Measurements from ENCODE around the gene PKDCC. TPM values are rescaled to one million over a fixed set of nuclear protein-coding genes. Genes with fewer than 3 reads are reported as not detected.

PKDCC gene
- total and polyA plus RNA-seq, 10 of the 15 experiments (the other 5 are each of a cell fraction or from before 2014, with no cell fraction given) = 0.13 to 10.2 (median 2.3) TPM

GRCh38 chr2:42030829-42031228, 17.0 kb upstream of the PKDCC start:
- ChIA-PET POLR2A (no interaction called here), SMC1A (ENCODE audit: uncharacterized antibody, unreplicated experiment) (no interaction called here), RAD21 (ENCODE audit: unreplicated experiment) (no interaction called here), CTCF (no interaction called here)
- intact Hi-C loops (cut with micrococcal nuclease; ENCODE audit: unreplicated experiment) (no loop called here), in situ Hi-C loops (cut with MboI) (no loop called here)
- no peak for DNase-seq (ENCODE audit: low read depth, low spot score)
- Histone ChIP-seq H3K4me3 (no peak overlapping the region), H3K9ac (ENCODE audit: control insufficient read depth, insufficient read depth, low read length) (no peak overlapping the region), H3K27me3 (replicated peaks in 1 of 2; ENCODE audit: control insufficient read depth in 2 of 2, insufficient read depth in 2 of 2, low read length in 1 of 2) (no peaks in the 10 kb centered on the region; a peak in 2 of 4 replicates), H3K27ac (ENCODE audit: control insufficient read depth, insufficient read depth) (no peak overlapping the region), H3K4me2 (ENCODE audit: control insufficient read depth, insufficient read depth) (no peak overlapping the region), H3K4me1 (ENCODE audit: control insufficient read depth, insufficient read depth, low read length) (peaks cover 40% of the 10 kb centered on the region), H3K9me3 (replicated peaks; ENCODE audit: control insufficient read depth, insufficient read depth, low read length) (no peaks in the 10 kb centered on the region; the same call in 1 of the 3 replicates), H4K20me1 (ENCODE audit: control insufficient read depth, insufficient read depth) (no peaks in the 10 kb centered on the region), H3K36me3 (ENCODE audit: control insufficient read depth in 2 of 2, insufficient read depth in 2 of 2, low read length in 1 of 2) (no peaks in the 10 kb centered on the region), H3K79me2 (ENCODE audit: control insufficient read depth, insufficient read depth, low read length) (no peaks in the 10 kb centered on the region), H2AFZ (ENCODE audit: control insufficient read depth, low read depth, low read length) (no peak overlapping the region)
- ATAC-seq = no peak
- 76% methylated on average over 1 of the region's 1 CpG for WGBS (ENCODE audit: insufficient coverage, insufficient replicate concordance, low lambda C conversion rate, missing lambda C conversion rate)
- FAIRE-seq = no peak
- BruUV-seq (replicated peaks) = no TSS peak
- TF ChIP-seq GABPA (IDR thresholded peaks at IDR 0.05; ENCODE audit: low read depth) = no peak
- no peak for TF ChIP-seq ZBTB33 (IDR thresholded peaks at IDR 0.05)
- no peak for TF ChIP-seq HDAC2 (IDR thresholded peaks at IDR 0.05)
- TF ChIP-seq ETV6 (conservative IDR thresholded peaks at IDR 0.05 in 1 of 2, IDR thresholded peaks at IDR 0.05 in 1 of 2; ENCODE audit: borderline replicate concordance in 1 of 2, low read depth in 1 of 2) = no peak
- no peak for TF ChIP-seq TCF12 (IDR thresholded peaks at IDR 0.05; ENCODE audit: low read depth, low read length)
- no peak for TF ChIP-seq TCF7 (IDR thresholded peaks at IDR 0.05; ENCODE audit: borderline replicate concordance)
- no peak for TF ChIP-seq BCL3 (IDR thresholded peaks at IDR 0.05; ENCODE audit: borderline replicate concordance, insufficient read depth, low read depth, low read length, poor library complexity, severe bottlenecking)
- no peak for TF ChIP-seq YY1 (IDR thresholded peaks at IDR 0.05; ENCODE audit: low read depth, low read length)
- TF ChIP-seq SIN3A (IDR thresholded peaks at IDR 0.05; ENCODE audit: low read depth, low read length) = no peak
- no peak for TF ChIP-seq MTA3 (IDR thresholded peaks at IDR 0.05; ENCODE audit: borderline replicate concordance, low read length)
